Heart left ventricle (tissue), 13 donors: ENCODE measurements around the gene ARHGAP10.

Experiments used
- CTCF ChIP-seq, 12 donors: fragments of 200-600 bp; sonication (generic) in 4 of 12; IDR thresholded peaks; one replicate each; pipeline versions ENCODE4 v1.5.0 to v1.8.0; 2018 to 2022; ENCODE audit warnings: antibody characterized with exemption in 12 of 12, mild to moderate bottlenecking in 5 of 12
- POLR2A ChIP-seq, 2 donors: fragments of 450-650 bp; IDR thresholded peaks; one replicate each; pipeline ENCODE4 v1.6.1; 2017; ENCODE audit warnings: antibody characterized with exemption in 2 of 2, mild to moderate bottlenecking in 2 of 2, moderate library complexity in 2 of 2
- donor health status: ischemic (EF 13 %, LVEDD 7.1; RV severe dilation, severe dysfunction).
- donor health status: DM: no; HTN: yes; CAD: no.
- donor health status: DM: no; HTN: no; CAD: no.
- donor health status: ischemic (EF 25% LVEDD 6.9; RV normal size, moderate dysfunction).
- donor health status: ischemic (EF 25% LVEDD 5.7; RV mildly dilated, moderate dysfunction).
- donor health status: ischemic (EF 35%, LVEDD 5.7; RV mildly dilated, moderate dysfunction).
- donor health status: nonischemic (EF 11% LVEDD 7.7; RV severe dilation, severe dysfunction).
- donor health status: DM: yes; HTN: yes; CAD: no.
- donor health status: PGD.
- donor health status: ischemic (EF 29% LVEDD 5.4; RV normal size, mild dysfunction).
- donor health status: nonischemic (EF 23%, LVEDD 6.1; RV moderate dilation, normal function).

GRCh38 chr4:147691820-147692219 is 40.1 kb upstream of the ARHGAP10 start:
- TF ChIP-seq CTCF (IDR thresholded peaks at IDR 0.05) (no peak), POLR2A (IDR thresholded peaks at IDR 0.05) (no peak)
